ENCODE measurements around the gene MYO1E. TPM values are rescaled to one million over a fixed set of nuclear protein-coding genes. Genes with fewer than 3 reads are reported as not detected.

The MYO1E gene
- total RNA-seq, 1 donor = 336 TPM

DNA sequence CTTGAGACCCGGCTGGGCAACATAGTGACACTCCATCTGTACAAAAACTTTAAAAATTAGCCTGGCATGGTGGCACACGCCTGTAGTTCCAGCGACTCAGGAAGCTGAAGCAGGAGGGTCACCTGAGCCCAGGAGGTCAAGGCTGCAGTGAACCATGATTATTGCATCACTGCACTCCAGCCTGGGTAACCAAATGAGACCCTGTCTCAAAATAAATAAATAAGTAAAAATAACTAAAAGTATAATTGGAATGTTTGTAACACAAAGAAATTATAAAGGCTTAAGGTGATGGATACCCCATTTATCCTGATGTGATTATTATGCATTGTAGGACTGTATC, 38.6 kb downstream of the MYO1E start:
- Histone ChIP-seq H3K79me2 (ENCODE audit: insufficient read depth, low read length) (peaks cover 87% of the 10 kb centered on the region), H3K4me2 (ENCODE audit: insufficient read depth, low read length) (no peak overlapping the region), H4K20me1 (ENCODE audit: insufficient read depth, low read length) (no peaks in the 10 kb centered on the region)

DNA sequence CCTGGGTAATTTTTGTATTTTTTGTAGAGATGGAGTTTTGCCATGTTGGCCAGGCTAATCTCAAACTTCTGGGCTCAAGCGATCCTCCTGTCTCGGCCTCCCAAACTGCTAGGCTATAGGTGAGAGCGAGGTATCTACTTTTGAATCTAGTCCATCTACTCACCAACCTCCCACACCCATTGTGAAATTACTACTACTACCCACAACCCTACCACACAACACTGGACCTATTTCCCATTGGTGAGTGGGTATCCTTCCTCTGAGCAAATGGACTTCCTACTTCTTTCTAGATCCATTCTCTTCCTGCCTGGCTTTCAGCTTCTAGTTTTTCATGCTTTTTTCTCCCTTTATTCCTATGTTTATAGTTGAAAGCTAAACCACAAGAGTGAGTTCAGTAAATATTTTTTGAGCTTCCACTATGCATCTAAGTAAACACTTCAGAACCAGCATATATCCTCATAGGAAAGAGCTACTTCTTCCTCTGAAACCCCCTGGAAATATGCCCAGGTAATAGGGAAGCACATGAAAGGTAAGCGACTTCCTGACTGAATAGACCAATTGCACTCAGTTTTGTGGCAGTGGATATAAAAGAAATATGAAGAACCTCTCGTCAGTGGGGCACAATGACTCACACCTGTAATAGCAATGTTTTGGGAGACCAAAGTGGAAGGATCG, 39.1 kb downstream of the MYO1E start:
- Histone ChIP-seq H3K4me2 (ENCODE audit: insufficient read depth, low read length) (no peak overlapping the region), H4K20me1 (ENCODE audit: insufficient read depth, low read length) (no peaks in the 10 kb centered on the region), H3K9me3 (ENCODE audit: low read depth, low read length) (no peaks in the 10 kb centered on the region), H3K27ac (ENCODE audit: low read depth, low read length) (no peak overlapping the region), H3K79me2 (ENCODE audit: insufficient read depth, low read length) (peaks cover 87% of the 10 kb centered on the region), H3K4me3 (ENCODE audit: insufficient read depth, low read length) (no peak overlapping the region), H3K4me1 (ENCODE audit: insufficient read depth, low read length) (peaks cover 45% of the 10 kb centered on the region), H3K27me3 (ENCODE audit: insufficient read depth, low read length) (no peaks in the 10 kb centered on the region), H2AFZ (ENCODE audit: low read length) (no peak overlapping the region), H3K36me3 (ENCODE audit: insufficient read depth, low read length) (no peaks in the 10 kb centered on the region)
- no peak for DNase-seq (ENCODE audit: insufficient read length, low spot score, missing footprints)
- TF ChIP-seq, protein P1, sequence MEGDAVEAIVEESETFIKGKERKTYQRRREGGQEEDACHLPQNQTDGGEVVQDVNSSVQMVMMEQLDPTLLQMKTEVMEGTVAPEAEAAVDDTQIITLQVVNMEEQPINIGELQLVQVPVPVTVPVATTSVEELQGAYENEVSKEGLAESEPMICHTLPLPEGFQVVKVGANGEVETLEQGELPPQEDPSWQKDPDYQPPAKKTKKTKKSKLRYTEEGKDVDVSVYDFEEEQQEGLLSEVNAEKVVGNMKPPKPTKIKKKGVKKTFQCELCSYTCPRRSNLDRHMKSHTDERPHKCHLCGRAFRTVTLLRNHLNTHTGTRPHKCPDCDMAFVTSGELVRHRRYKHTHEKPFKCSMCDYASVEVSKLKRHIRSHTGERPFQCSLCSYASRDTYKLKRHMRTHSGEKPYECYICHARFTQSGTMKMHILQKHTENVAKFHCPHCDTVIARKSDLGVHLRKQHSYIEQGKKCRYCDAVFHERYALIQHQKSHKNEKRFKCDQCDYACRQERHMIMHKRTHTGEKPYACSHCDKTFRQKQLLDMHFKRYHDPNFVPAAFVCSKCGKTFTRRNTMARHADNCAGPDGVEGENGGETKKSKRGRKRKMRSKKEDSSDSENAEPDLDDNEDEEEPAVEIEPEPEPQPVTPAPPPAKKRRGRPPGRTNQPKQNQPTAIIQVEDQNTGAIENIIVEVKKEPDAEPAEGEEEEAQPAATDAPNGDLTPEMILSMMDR (IDR thresholded peaks at IDR 0.05; ENCODE audit: extremely low read depth, low read depth, low read length) = no peak

More for the DNA sequence above, 38.6 kb downstream of the MYO1E start:
- TF ChIP-seq, protein P1 (IDR thresholded peaks at IDR 0.05; ENCODE audit: extremely low read depth, low read depth, low read length) = no peak
- Histone ChIP-seq H3K36me3 (ENCODE audit: insufficient read depth, low read length) (no peaks in the 10 kb centered on the region), H2AFZ (ENCODE audit: low read length) (no peak overlapping the region), H3K27me3 (ENCODE audit: insufficient read depth, low read length) (no peaks in the 10 kb centered on the region), H3K4me1 (ENCODE audit: insufficient read depth, low read length) (peaks cover 45% of the 10 kb centered on the region), H3K9me3 (ENCODE audit: low read depth, low read length) (no peaks in the 10 kb centered on the region), H3K4me3 (ENCODE audit: insufficient read depth, low read length) (no peak overlapping the region), H3K27ac (ENCODE audit: low read depth, low read length) (no peak overlapping the region)
- no peak for DNase-seq (ENCODE audit: insufficient read length, low spot score, missing footprints)

DNA sequence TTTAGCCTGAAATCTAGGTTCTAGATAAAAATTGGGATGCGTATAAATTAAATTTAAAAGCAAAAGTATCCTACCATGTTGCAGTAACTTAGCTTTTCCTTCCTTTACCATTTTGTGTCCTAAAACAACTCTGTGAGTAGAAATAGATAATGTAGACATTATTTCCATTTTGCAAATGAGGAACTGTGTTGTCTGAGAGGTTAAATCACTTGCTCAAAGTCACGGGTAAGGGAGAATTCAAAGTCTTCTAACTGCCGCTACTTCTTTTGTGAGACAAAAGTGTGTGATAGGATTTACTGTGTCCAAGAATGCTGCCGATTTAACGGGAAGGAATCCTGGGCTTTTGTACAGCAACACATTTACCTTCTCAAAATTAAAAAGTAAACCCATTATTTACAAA, 40.7 kb downstream of the MYO1E start:
- TF ChIP-seq, protein P1 (IDR thresholded peaks at IDR 0.05; ENCODE audit: extremely low read depth, low read depth, low read length) = no peak
- no peak for DNase-seq (ENCODE audit: insufficient read length, low spot score, missing footprints)

DNA sequence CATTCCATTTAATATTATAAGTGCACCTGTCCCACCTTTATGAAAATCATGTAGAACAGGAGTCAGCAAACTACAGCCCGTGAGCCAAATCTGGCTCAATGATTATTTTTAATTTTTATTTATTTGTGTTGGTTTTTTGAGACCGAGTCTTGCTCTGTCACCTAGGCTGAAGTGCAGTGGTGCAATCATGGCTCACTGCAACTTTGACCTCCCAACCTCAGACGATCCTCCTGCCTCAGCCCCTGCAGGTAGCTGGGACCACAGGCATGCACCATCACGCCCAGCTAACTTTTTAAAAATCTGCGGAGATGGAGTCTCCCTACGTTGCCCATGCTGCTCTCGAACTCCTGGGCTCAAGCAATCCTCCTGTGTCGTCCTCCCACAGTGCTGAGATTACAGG, 42.0 kb downstream of the MYO1E start:
- Histone ChIP-seq H3K9me3 (ENCODE audit: low read depth, low read length) (no peaks in the 10 kb centered on the region), H3K4me2 (ENCODE audit: insufficient read depth, low read length) (peak overlapping the region; percentile 80), H3K36me3 (ENCODE audit: insufficient read depth, low read length) (peaks cover 3% of the 10 kb centered on the region), H2AFZ (ENCODE audit: low read length) (no peak overlapping the region), H3K4me3 (ENCODE audit: insufficient read depth, low read length) (no peak overlapping the region), H4K20me1 (ENCODE audit: insufficient read depth, low read length) (no peaks in the 10 kb centered on the region), H3K27me3 (ENCODE audit: insufficient read depth, low read length) (no peaks in the 10 kb centered on the region), H3K79me2 (ENCODE audit: insufficient read depth, low read length) (peaks cover 93% of the 10 kb centered on the region), H3K4me1 (ENCODE audit: insufficient read depth, low read length) (peaks cover 48% of the 10 kb centered on the region), H3K27ac (ENCODE audit: low read depth, low read length) (peak overlapping the region; percentile 98)
- no peak for DNase-seq (ENCODE audit: insufficient read length, low spot score, missing footprints)
- TF ChIP-seq, protein P1 (IDR thresholded peaks at IDR 0.05; ENCODE audit: extremely low read depth, low read depth, low read length) = no peak

More for the DNA sequence above, 40.7 kb downstream of the MYO1E start:
- Histone ChIP-seq H3K9me3 (ENCODE audit: low read depth, low read length) (no peaks in the 10 kb centered on the region), H3K36me3 (ENCODE audit: insufficient read depth, low read length) (no peaks in the 10 kb centered on the region), H3K27me3 (ENCODE audit: insufficient read depth, low read length) (no peaks in the 10 kb centered on the region), H3K79me2 (ENCODE audit: insufficient read depth, low read length) (peaks cover 91% of the 10 kb centered on the region), H3K4me3 (ENCODE audit: insufficient read depth, low read length) (no peak overlapping the region), H3K27ac (ENCODE audit: low read depth, low read length) (no peak overlapping the region), H4K20me1 (ENCODE audit: insufficient read depth, low read length) (no peaks in the 10 kb centered on the region), H2AFZ (ENCODE audit: low read length) (no peak overlapping the region), H3K4me2 (ENCODE audit: insufficient read depth, low read length) (no peak overlapping the region), H3K4me1 (ENCODE audit: insufficient read depth, low read length) (peaks cover 50% of the 10 kb centered on the region)

All from osteoblast (primary cell).